DND-41 (cell line): ENCODE data around the gene FADS1.

ENCODE experiments used
- CTCF ChIP-seq: IDR thresholded peaks from 2 replicates; pipeline ENCODE4 v1.5.1; 2012; ENCODE audit warnings: borderline replicate concordance, low read length, moderate library complexity, mild to moderate bottlenecking; ENCODE audit not compliant: poor library complexity, severe bottlenecking; ENCODE audit errors: extremely low read depth
- EZH2 ChIP-seq: IDR thresholded peaks from 3 replicates; pipeline ENCODE4 v1.6.1; 2012; ENCODE audit warnings: borderline replicate concordance, low read depth, mild to moderate bottlenecking, moderate library complexity, low read length, inconsistent platforms; ENCODE audit not compliant: severe bottlenecking

GRCh38 chr11:61785837-61786402, 30.9 kb downstream of the FADS1 start:
- TF ChIP-seq CTCF (no peak), EZH2 (no peak)
